Epidermal melanocyte (primary cell): ENCODE results near the gene PIP5K1B.

ENCODE experiments used
- DNase-seq: peaks from one replicate; pipeline ENCODE4 v3.0.0; 2011; ENCODE audit warnings: low spot score; ENCODE audit not compliant: insufficient read length

The PIP5K1B gene

DNA sequence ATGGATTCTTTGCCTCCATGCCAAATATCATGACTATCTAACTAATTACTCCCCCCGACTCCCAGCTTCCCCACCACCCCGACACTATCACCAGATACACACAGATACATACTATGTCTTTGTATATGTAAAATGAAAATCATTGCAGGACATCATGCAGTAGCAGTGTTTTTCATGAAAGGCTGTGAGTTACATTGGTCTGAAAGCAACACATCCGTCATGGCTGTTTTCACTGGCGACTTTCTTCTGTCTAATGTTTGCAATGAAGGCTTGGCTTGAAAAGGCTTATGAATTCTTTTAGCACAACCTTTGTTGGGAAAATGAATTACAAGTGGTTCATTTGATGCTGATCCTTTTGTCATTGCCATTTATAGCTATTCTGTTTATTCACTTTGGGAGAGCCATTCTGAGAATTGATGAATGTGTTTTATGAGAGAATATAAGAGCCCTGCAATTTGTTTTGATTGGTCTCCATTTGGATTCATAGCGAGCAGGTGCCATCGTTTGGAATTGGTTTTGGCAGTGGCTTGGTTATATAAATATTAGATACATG lies 103.4 kb downstream of the PIP5K1B start:
- DNase-seq: no peak

DNA sequence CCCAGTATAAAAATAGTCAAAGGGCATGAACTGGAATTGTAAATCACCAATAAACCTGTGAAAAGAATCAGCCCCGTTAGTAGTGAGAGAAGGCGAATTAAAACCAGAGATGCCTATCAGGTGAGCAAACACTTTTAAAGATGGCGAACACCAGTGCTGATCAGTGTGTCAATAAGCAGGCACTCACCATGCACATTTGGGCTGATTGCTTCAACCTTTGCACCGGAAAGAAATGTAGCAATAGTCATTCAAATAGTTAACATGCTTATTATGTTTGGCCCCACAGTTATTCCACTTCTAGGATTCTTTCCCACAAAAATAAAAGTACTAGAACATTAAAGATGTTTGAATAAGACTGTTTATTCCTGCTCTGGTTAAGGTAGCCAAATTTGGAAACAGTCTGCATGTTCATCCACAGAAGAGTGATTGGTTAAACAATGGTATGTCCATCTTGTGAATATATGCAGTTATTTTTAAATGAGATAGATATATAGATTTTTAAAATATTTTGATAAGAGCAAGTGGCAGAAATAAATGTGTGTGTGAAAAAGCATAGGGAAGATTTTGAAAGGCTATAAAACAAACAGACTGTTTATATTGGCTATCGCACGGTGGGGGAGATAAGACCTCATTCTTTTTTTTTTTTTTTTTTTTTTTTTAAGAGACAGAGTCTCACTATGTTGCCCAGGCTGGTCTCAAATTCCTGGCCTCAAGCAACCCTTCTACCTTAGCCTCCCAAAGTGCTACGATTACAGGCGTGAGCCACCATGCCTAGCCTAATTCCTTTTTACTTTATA lies 112.2 kb downstream of the PIP5K1B start:
- no peak for DNase-seq

DNA sequence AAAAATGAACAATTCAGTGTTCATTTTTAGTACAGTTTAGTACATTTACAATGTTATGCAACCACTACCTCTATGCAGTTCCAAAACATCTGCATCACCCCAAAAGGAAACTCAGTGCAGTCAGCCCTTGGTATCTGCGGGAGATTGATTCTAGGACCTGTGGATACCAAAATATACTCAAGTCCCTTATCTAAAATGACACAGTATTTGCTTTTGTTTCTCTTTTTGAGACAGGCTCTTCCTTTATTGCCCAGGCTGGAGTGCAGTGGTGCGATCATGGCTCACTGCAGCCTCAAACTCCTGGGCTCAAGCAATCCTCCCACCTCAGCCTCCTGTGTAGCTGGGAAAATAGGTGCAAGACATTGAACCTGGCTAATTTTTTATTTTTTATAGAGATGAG lies 114.0 kb downstream of the PIP5K1B start:
- DNase-seq: no peak

DNA sequence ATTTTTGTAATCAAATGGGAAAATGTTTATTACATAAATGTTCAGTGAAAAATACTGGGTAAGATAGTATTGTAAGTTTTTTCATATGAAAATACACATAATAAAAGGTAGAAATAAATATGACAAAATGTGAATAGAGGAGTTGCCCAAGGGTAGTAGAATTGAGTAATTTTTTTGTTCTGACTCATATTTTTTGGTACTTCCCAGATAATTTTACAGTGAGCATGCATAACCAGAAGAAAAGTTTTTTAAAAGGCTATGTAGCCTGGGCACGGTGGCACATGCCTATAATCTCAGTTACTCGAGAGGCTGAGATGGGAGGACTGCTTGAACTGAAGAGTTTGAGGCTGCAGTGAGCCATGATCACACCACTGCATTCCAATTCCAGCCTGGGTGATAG lies 116.9 kb downstream of the PIP5K1B start:
- DNase-seq: no peak

DNA sequence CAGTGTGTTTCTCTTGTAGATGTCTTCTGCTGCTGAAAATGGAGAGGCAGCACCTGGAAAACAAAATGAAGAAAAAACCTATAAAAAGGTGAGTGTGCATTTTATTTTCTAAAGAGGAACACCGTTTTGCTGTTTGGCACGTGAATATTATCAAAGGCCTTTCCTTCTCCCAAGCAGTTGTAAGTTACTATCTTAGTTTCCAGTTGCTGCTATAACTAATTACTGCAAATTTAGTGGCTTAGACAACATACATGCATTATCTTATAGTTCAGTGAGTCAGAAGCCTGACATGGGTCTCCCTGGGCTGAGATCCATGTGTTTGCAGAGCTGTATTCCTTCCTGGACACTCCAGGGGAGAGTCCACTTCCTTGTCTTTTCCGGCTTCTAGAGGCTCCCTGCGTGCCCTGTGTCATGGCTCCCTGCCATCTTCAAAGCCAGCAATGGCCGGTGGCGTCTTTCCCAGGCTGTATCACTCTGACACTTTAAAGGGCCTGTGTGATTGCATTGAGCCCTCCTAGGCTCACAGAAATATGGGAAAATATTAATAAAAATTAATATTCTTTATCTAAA lies 117.6 kb downstream of the PIP5K1B start:
- DNase-seq: no peak

DNA sequence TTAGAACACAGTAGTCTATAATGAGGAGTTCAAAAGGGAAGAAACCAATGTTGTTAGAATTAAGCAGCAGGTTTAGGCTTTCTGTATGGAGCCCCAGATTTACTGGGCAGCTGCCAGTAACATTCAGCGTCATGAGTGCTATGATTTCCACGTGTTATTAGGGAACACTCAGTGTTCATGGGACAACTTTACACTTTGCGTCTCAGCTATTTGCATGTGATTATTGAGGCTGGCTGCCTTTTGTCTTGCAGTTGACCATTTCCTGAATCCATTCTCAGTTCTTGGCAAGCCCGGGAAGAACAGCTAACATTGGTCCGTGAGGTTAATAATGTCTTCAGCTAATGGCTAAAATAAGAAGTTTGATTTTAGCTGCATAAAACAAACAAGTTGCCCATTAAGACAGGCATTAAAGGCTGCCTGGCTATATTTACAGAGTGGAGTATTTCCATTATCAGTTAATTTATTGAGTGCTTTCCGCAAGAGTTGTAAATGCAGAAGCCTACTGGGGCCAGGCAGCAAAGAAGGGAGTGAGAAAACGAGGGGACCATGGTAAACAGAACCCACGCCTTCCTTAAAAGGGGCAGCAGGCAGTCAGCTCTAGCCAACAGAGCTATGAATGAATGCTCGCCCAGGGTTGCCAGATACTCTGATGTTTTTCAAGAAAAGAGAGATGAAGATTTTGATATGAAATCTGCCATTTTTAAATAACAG lies 120.9 kb downstream of the PIP5K1B start:
- no peak for DNase-seq

DNA sequence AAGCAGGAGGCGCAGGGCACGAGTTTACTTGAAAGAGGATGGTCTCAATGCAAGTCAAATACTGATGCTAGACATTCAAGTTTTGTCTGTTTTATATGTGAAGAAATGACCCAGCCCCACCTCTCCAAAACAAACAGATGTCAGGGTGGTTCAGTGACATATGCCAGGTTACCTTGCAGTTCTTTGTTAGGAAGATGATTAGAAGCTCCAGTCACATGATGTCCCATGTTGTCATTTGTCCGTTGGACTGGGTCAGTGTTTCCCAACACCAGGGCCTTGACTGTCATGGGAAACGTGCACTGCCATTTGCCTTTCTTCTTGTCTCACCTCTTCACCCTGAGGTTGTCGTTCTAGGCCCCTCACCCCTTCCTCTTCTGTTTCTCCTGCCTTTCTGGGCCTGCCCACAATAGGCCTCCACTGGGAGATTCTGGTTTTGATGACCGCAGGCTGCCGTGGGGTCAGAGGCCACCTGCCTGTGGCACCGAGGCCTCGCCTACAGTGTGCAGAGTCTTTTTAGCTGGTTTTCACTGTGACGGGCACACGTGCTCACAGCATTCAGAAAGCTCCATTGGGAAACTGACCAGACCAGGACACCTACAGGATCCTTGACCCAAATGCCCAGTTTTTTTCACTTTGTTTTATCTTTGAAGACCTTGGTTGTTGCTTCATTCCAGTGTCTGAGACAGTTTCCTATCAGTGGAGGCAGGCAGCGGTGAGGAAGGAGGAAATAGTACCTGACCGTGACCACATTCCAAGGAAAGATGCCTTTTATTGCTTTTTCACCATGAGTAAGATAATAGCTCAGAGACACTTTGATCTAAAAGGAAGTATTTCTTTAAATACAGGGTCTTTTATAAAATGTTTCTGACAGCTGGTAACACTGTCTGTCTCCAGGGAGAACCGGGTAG lies 123.1 kb downstream of the PIP5K1B start:
- no peak for DNase-seq

DNA sequence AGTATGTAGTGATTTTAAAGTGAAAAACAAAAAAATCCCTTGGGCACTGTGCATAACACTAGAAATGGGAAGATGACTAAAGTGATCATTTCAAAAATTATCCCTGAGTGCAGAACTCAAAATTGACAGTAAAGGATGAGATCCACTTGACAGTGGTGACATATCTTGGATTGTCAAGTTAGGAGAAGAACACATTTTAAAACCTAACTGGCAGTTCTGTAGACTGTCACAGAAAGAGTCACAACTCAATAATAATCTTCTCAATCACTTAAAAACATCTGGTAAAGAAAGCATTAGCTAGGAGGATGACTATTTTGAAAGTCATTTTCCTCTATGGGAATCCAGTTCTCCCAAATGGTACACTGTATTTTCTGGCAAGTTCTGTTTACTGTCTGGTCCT lies 127.1 kb downstream of the PIP5K1B start:
- no peak for DNase-seq

DNA sequence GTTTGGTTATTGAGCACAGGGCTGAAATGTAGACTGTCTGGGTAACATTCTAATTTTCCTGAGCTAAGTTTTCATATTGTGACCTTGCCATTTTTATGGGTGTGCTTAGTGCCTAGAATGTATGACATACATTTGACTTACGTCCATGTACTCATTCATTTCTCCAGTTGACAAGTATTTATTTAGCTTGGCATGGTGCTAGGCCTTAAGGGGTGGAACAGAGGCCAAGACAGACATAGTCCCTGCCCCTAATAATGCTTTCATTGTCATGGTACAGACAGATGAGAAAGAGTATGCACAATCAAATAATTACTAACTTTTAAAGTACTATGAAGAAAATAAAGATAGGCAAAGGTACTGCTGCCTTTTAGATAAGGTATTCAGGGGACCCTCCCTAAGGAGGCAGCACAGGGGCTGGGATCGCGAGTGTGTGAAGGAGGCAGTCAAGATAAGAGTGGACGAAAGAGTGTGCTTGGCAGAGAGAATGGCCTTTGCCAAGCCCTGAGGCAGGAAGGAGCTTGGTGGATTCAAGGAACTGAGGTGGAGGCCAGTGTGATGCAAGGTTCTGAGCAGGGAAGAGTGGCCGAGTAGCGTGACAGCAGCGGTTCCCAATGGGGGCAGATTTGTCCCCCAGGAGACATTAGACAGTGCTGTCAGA lies 128.0 kb downstream of the PIP5K1B start:
- no peak for DNase-seq

DNA sequence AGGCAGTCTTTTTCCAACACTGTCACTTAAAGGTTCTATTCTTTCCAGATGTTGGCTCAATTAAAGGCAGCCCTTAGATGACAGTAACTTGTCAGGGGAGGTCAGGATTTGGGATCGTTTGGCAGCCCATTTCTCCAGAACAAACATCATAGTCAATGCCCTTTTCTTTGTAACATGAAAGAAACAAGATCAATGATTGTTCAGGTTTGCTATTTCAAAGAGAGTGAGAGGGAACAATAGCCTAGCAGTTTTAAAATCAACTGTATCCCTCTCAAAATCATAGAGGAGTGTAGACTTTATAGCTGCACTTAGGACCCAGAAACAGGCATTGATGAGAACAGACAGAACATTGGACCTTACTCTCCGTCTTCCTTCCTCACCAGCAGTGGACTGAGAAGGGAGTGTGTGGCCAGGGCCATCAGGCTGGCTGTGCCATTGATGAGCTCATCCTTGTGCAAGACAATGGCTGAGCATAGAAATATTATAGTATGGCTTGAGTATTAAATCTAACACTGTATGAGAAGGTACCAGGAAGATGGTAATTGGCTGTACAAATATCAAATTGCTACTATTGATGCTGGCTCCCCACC lies 130.0 kb downstream of the PIP5K1B start:
- DNase-seq: no peak

DNA sequence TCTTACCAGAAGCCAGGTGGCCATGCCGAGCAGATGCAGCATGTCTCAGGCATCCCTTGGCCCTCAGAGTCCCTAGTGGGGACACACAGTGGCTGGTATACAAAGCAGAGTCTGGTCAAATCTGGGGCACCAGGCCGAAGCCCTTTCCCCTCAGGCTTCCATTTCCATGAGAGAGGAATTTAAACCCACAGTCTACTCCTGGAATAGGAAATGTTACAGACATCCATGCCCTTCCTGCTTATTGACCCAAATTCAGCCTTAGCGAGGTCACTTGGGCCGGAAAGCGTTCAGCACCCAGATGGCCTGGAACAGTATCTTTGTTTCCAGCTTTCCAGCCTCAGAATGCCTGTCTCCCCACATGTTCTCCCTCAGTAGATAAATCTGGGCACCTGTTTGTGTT lies 131.7 kb downstream of the PIP5K1B start:
- no peak for DNase-seq

DNA sequence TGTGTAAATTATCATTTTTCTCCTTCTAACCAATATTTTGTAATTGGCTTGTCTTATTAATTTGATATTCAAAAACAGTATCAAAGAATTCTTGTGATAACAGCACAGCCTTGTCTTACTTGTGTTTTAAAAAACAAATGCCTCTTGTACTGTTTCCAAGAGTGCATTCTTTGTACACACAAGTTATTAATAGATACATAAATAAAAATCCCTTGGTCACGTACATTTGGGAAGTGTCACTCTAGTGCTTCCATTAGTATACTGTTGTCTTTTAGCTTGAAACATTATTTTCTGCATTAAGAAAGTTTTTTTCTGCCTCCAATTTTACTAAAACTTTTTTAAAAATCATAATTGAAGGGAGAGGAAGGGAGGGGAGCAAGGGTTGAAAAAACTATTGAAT lies 133.2 kb downstream of the PIP5K1B start:
- DNase-seq: no peak

DNA sequence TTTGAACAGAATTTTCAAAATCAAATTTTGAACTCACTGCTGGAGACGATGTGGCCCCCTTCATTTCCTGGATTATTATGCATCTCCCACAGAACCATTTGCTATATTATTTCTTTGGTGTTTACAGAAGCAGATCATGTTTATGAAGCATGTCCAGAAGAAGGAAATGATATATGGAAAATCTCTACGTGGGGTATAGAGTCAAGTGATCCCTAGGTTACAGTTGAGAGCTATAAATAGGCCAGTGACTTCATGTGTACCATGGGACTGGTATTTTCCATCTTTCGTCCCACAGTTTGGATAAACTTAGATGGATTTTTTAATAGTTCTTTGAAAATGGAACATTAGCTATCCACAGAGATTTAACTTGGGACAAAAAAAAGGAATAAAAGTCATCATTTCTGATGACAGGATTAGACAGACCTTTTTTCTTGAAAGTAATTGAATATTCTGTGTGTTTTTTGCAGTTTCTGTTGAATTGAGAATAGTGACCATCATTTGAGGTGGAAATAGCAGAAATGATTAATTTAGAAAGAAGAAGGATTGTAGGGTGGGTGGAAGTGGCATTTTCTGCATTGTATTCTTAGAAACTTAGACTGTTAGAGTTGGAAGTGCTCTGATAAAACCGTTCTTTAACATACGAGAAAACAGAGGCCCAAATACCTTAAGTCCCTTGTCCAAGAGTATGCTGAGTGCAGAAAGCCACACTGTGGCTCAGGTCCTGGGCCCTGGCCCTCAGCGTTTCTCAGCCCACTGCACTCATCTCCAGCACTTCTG lies 136.4 kb downstream of the PIP5K1B start:
- no peak for DNase-seq

DNA sequence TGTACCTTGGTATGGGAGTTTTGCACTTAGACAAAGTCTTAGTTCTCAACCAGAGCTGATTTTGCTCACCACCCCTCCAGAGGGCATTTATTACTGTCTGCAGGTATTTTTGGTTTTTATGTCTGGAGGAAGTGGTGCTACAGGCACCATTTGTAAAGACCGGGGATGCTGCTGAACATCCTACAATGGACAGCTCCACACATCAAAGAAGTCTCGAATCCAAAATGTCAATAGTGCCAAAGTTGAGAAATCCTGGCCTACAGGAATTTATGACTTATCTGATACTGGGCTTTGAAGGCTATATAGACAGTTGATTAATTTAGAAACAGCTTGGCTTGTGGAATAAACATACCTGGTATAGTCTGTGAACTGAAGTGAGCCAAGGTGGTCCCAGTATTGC lies 137.5 kb downstream of the PIP5K1B start:
- no peak for DNase-seq

DNA sequence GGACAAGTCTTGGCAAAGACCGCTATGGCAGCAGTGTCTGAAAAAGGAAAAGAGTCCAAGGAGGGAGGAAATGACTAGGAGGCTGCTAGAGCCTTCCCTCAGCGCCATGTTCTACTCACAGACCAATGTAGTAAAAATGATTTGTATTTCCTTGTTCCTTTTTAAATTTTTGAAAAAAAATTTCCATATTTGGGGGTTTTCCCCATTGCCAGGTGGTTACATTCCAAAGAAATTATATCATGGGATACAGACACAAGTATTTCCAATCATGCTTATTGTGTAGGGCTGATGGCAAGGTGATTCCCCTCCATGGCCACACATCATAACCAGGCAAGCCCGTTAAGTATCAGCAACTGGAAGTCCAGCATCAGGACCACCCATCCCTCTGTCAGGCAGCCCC lies 138.2 kb downstream of the PIP5K1B start:
- no peak for DNase-seq

DNA sequence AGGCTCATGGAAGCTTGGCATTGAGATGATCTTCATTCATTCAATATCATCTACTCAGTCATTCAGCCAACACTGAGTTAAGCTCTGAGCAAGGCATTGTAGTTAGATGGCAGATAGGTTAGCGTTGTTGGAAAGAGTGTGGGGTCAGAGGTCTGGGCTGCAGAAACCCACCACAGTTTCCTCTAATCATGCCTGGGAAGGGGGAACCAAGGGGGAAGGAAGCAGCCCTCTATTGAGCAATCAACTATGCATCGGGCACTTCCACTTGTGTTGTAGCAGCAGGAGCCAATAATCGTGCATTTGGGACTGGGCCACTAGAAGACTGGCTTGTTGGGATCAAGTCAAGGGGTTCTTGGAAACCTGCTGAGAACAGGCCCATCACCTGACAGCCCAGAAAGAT lies 139.1 kb downstream of the PIP5K1B start:
- no peak for DNase-seq

DNA sequence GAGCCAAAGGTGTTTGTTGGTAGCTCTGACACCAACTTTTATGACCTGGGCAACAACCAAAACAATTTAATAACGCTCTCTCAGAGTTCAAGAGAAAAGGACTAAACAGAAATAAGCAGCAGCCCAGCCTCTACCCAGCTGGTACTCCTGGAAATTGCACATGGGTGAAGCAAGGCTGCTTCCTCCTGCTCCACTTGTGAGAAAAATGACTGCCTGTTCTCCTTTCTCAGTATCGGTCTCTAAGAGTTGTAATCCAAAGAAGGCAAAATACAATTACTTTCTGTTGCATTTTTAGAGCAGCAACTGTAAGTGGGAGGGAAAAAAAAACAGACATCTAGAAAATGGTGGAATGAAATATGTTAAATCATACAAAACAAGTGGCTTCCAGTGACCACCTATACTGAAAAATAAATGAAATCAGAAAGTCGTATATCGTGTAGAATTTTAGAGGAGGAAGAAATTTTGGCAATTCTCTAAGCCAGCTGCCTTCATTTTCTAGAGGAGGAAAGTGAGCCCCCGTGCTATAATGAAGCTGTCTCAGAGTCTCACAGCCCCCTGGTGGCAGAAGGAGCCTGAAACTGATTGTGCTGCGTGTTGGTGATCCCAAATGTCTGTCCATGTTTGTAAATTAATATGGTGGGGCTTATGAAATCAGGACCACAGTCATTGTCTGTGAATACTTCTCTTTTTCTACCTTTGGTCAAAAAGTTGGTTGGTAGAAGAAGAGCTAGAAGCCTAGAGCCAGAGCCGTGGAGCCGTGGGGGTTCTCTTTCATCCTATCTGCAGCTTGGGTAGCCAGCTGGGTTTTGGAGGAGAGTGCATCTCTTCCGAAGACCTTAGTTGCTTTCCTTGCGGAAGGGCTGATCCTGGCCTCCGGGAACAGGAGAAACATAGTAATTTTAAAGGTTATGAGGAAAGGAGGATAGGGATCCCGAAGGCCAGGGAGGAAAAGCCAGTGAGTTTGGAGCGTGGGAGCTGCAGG lies 139.9 kb downstream of the PIP5K1B start:
- no peak for DNase-seq

DNA sequence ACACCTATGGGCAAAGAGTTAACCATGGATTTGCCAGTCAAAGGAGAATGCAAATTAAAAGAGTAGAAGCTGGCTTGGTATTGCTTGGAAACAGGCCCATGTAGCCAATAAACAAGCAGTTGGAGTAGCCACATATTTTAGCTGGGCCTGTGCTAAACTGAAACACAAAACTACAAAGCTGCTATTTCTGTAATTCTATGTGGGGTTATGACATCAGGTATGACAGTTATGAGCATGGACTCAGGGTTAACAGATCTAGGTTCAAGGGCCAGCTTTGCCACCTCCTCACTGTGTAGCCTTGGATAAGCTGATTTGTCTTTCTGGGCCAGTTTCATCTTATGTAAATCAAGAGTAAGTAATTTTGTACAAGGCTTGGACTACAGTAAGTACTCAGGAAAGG lies 142.7 kb downstream of the PIP5K1B start:
- no peak for DNase-seq
